HepG2 (cell line): ENCODE measurements around the gene GLG1. TPM values are rescaled to one million over a fixed set of nuclear protein-coding genes. Genes with fewer than 3 reads are reported as not detected.

Source experiments
- AKAP8 ChIP-seq: sonication (generic); formaldehyde crosslinking; IDR thresholded peaks from 2 replicates; pipeline ENCODE4 v1.5.1; 2020; ENCODE audit warnings: mild to moderate bottlenecking, missing genetic modification reagents
- ARNT ChIP-seq: fragments of 450-650 bp; IDR thresholded peaks from 2 replicates; pipeline ENCODE4 v1.6.1; 2017
- CSRNP1 ChIP-seq: sonication (generic); formaldehyde crosslinking; IDR thresholded peaks from 2 replicates; pipeline ENCODE4 v1.8.1; 2023; ENCODE audit warnings: mild to moderate bottlenecking, missing genetic modification reagents
- ETV6 ChIP-seq: sonication (generic); formaldehyde crosslinking; conservative IDR thresholded peaks from 2 replicates; pipeline ENCODE4 v1.4.0; 2020; ENCODE audit warnings: missing genetic modification reagents
- HDAC6 ChIP-seq: fragments of 200-600 bp; sonication (generic); IDR thresholded peaks from 2 replicates; pipeline ENCODE4 v1.7.0; 2017; ENCODE audit warnings: mild to moderate bottlenecking, antibody characterized with exemption, low read length, low read depth
- IKZF4 ChIP-seq: sonication (generic); formaldehyde crosslinking; IDR thresholded peaks from 2 replicates; pipeline ENCODE4 v1.5.1; 2020; ENCODE audit warnings: borderline replicate concordance, mild to moderate bottlenecking, low read depth, missing genetic modification reagents; ENCODE audit errors: not compliant biosample characterization
- KLF13 ChIP-seq: sonication (generic); formaldehyde crosslinking; IDR thresholded peaks from 2 replicates; pipeline ENCODE4 v1.4.0; 2020; ENCODE audit warnings: mild to moderate bottlenecking, missing genetic modification reagents
- KLF16 ChIP-seq, 2 experiments: sonication (generic) in 1 of 2; formaldehyde crosslinking in 1 of 2; IDR thresholded peaks; 2 replicates each; pipeline versions ENCODE4 v1.6.1 to v1.8.0; 2016 to 2023; ENCODE audit warnings: missing genetic modification reagents in 2 of 2, missing compliant biosample characterization in 1 of 2
- MAX ChIP-seq: IDR thresholded peaks from 2 replicates; pipeline ENCODE4 v1.6.1; 2012; ENCODE audit warnings: inconsistent platforms
- MEIS1 ChIP-seq: sonication (generic); formaldehyde crosslinking; IDR thresholded peaks from 2 replicates; pipeline ENCODE4 v1.9.0; 2021; ENCODE audit warnings: mild to moderate bottlenecking, missing genetic modification reagents, moderate library complexity, borderline replicate concordance
- PHF5A ChIP-seq: IDR thresholded peaks from one replicate; pipeline ENCODE4 v1.6.1; 2018; ENCODE audit warnings: low read depth, missing genetic modification reagents; ENCODE audit not compliant: unreplicated experiment
- POLR2G ChIP-seq: fragments of 200-400 bp; formaldehyde crosslinking; IDR thresholded peaks from 2 replicates; pipeline ENCODE4 v1.6.1; 2018; ENCODE audit warnings: mild to moderate bottlenecking, low read depth, low read length, moderate library complexity
- PRMT3 ChIP-seq: sonication (generic); formaldehyde crosslinking; IDR thresholded peaks from 2 replicates; pipeline ENCODE4 v1.8.1; 2022; ENCODE audit warnings: low read depth, mild to moderate bottlenecking, moderate library complexity, missing genetic modification reagents, borderline replicate concordance
- RBFOX2 ChIP-seq: fragments of 200-400 bp; formaldehyde crosslinking; IDR thresholded peaks from 2 replicates; pipeline ENCODE4 v1.6.1; 2017; ENCODE audit warnings: low read depth, mild to moderate bottlenecking, low read length
- REL ChIP-seq: sonication (generic); formaldehyde crosslinking; conservative IDR thresholded peaks from 2 replicates; pipeline ENCODE4 v1.8.0; 2022; ENCODE audit warnings: mild to moderate bottlenecking, missing genetic modification reagents, moderate library complexity
- RFXAP ChIP-seq: sonication (generic); formaldehyde crosslinking; IDR thresholded peaks from 2 replicates; pipeline ENCODE4 v1.4.0; 2020; ENCODE audit warnings: missing genetic modification reagents, borderline replicate concordance
- SAP130 ChIP-seq: IDR thresholded peaks from 2 replicates; pipeline ENCODE4 v1.6.1; 2016; ENCODE audit warnings: low read depth
- SETDB1 ChIP-seq: sonication (generic); formaldehyde crosslinking; IDR thresholded peaks from 2 replicates; pipeline ENCODE4 v1.5.1; 2020; ENCODE audit warnings: missing genetic modification reagents, mild to moderate bottlenecking, borderline replicate concordance
- TAF15 ChIP-seq: fragments of 200-400 bp; formaldehyde crosslinking; IDR thresholded peaks from one replicate; pipeline ENCODE4 v1.6.1; 2018; ENCODE audit warnings: mild to moderate bottlenecking, low read depth, low read length; ENCODE audit not compliant: poor library complexity, severe bottlenecking
- ZFP41 ChIP-seq: sonication (generic); formaldehyde crosslinking; IDR thresholded peaks from 2 replicates; pipeline ENCODE4 v1.4.0; 2020; ENCODE audit warnings: mild to moderate bottlenecking, missing genetic modification reagents, borderline replicate concordance
- ZMYM3 ChIP-seq: sonication (generic); formaldehyde crosslinking; IDR thresholded peaks from 2 replicates; pipeline ENCODE4 v1.5.1; 2020; ENCODE audit warnings: mild to moderate bottlenecking, missing genetic modification reagents
- ZNF101 ChIP-seq: sonication (generic); formaldehyde crosslinking; IDR thresholded peaks from 2 replicates; pipeline ENCODE4 v1.4.0; 2020; ENCODE audit warnings: mild to moderate bottlenecking, low read depth, missing genetic modification reagents, borderline replicate concordance
- ZNF329 ChIP-seq: sonication (generic); formaldehyde crosslinking; IDR thresholded peaks from 2 replicates; pipeline ENCODE4 v1.9.0; 2021; ENCODE audit warnings: low read depth, mild to moderate bottlenecking, missing genetic modification reagents
- ZNF331 ChIP-seq: sonication (generic); formaldehyde crosslinking; IDR thresholded peaks from 2 replicates; pipeline ENCODE4 v1.4.0; 2020; ENCODE audit warnings: missing genetic modification reagents
- ZNF737 ChIP-seq: sonication (generic); formaldehyde crosslinking; IDR thresholded peaks from 2 replicates; pipeline ENCODE4 v1.5.0; 2020; ENCODE audit warnings: missing genetic modification reagents, mild to moderate bottlenecking, borderline replicate concordance
- ZNF749 ChIP-seq: sonication (generic); formaldehyde crosslinking; IDR thresholded peaks from 2 replicates; pipeline ENCODE4 v1.8.0; 2022; ENCODE audit warnings: mild to moderate bottlenecking, missing genetic modification reagents, moderate library complexity, borderline replicate concordance
- ZNF780A ChIP-seq: sonication (generic); formaldehyde crosslinking; IDR thresholded peaks from 2 replicates; pipeline ENCODE4 v1.8.0; 2022; ENCODE audit warnings: mild to moderate bottlenecking, missing genetic modification reagents, moderate library complexity
- polyA plus RNA-seq, 8 experiments: library from polyadenylated mRNA; depleted of rRNA in 3 of 8; stranded (reverse) in 7 of 8; unstranded in 1 of 8; fragments of >200 nt; fragmentation: Illumina TruSeq in 4 of 8; extraction: Trizol in 4 of 8; gene quantifications; 2 replicates each; pipeline versions ENCODE4 v1.2.1 to v1.2.3, GENCODE V29; 2011 to 2016; ENCODE audit warnings: low read depth in 4 of 8, missing spikeins in 1 of 8, mixed read lengths in 1 of 8; ENCODE audit not compliant: insufficient read depth in 1 of 8
- total RNA-seq, 5 experiments: library from RNA; depleted of rRNA; stranded (reverse); fragments of >200 nt; fragmentation: Illumina TruSeq; extraction: Trizol; gene quantifications; 2 replicates each; pipeline ENCODE4 v1.2.3, GENCODE V29; 2016; ENCODE audit warnings: low read depth in 1 of 5
- TF ChIP-seq, protein P1 (sequence below): conservative IDR thresholded peaks from 2 replicates; pipeline ENCODE4 v1.6.1; 2018; ENCODE audit warnings: missing genetic modification reagents

GLG1 gene
- total and polyA plus RNA-seq, 2 of the 13 experiments (the other 11 are each of a cell fraction or from before 2014, with no cell fraction given) = 87.7 to 141 TPM

DNA sequence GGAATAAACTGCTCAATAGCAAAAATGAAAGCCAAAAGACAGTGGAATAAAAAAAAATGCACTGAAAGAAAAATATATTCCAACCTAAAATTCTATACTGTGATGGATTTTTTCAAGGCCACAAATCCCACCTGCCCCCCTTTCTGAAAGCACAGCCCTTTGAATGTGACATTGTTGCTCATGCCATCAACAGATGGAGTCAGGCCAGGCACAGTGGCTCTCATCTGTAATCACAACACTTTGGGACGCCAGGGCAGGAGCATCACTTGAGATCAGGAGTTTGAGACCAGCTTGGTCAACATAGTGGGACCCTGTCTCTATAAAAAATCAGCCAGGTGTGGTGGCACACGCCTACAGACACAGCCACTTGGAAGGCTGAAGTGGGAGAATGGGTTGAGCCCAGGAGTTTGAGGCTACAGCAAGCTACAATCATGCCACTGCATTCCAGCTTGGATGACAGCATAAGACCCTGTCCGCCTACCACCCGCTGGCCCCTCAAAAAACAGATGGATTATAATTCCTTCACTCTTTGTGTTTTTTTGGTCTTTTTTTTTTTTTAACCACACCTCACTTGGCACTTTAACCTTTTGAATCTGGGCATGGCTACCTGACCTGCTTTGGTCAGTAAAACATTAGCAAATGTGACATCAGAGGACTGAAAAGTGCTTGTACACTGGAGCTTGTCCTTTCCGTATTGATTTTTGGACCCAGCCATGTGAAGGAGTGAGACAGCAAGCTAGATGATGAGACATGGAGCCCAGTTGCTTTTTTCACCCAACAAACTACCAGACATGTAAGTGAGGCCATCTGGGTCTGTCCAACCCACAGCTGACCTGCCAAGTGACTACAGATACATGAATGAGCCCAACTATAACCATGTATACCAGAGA lies 36.3 kb downstream of the GLG1 start (continued):
- TF ChIP-seq MEIS1 (CRISPR knock-in tag) = peak; percentile 82
- TF ChIP-seq CSRNP1 = no peak
- no peak for TF ChIP-seq IKZF4 (CRISPR knock-in tag)
- no peak for TF ChIP-seq REL
- TF ChIP-seq TAF15 = no peak
- TF ChIP-seq ZNF101 (CRISPR knock-in tag) = no peak
- TF ChIP-seq PRMT3 = no peak
- 0 out of 4 replicates have a peak, but pooled peaks of 1 of the 2 experiments have one; percentile 46 for TF ChIP-seq KLF16 (CRISPR knock-in tag; IDR thresholded peaks at IDR 0.05)
- no peak; the same call in 1 of the 2 replicates for TF ChIP-seq ZNF737 (CRISPR knock-in tag)
- no peak for TF ChIP-seq ARNT
- TF ChIP-seq ZNF329 = no peak
- peak; percentile 76 for TF ChIP-seq MAX
- TF ChIP-seq ZNF780A (CRISPR knock-in tag) = no peak
- TF ChIP-seq ZFP41 = no peak
- TF ChIP-seq RBFOX2 = no peak
- 0 out of 2 replicates have a peak, but pooled peaks have one; percentile 56 for TF ChIP-seq AKAP8 (CRISPR knock-in tag)
- peak; percentile 91 for TF ChIP-seq ZNF331 (CRISPR knock-in tag)
- TF ChIP-seq SETDB1 = no peak
- TF ChIP-seq ZMYM3 = peak; percentile 94
- TF ChIP-seq KLF13 = no peak
- no peak for TF ChIP-seq HDAC6
- no peak for TF ChIP-seq PHF5A (CRISPR knock-in tag)
- TF ChIP-seq ZNF749 = no peak
- TF ChIP-seq ETV6 (CRISPR knock-in tag) = no peak
- no peak for TF ChIP-seq POLR2G
- peak; percentile 73; the same call in 1 of the 2 replicates for TF ChIP-seq RFXAP (CRISPR knock-in tag)
- TF ChIP-seq, protein P1, sequence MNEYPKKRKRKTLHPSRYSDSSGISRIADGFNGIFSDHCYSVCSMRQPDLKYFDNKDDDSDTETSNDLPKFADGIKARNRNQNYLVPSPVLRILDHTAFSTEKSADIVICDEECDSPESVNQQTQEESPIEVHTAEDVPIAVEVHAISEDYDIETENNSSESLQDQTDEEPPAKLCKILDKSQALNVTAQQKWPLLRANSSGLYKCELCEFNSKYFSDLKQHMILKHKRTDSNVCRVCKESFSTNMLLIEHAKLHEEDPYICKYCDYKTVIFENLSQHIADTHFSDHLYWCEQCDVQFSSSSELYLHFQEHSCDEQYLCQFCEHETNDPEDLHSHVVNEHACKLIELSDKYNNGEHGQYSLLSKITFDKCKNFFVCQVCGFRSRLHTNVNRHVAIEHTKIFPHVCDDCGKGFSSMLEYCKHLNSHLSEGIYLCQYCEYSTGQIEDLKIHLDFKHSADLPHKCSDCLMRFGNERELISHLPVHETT (CRISPR knock-in tag) = no peak
- TF ChIP-seq SAP130 (CRISPR knock-in tag) = peak; percentile 86
